Mesenchymal stem cell (in vitro differentiated cells and primary cell): ENCODE results near the gene GHRHR.

Source experiments
- DNase-seq: peaks from one replicate; pipeline ENCODE4 v3.0.0-alpha.2; 2013
- H2AFZ ChIP-seq: one replicate; pipeline ENCODE4 v1.6.1; 2013; ENCODE audit warnings: low read depth, mild to moderate bottlenecking, control low read depth, inconsistent platforms, low read length, moderate library complexity
- H2AK5ac ChIP-seq: 2 replicates; pipeline ENCODE4 v1.6.1; 2013; ENCODE audit warnings: low read length, moderate library complexity, mild to moderate bottlenecking, inconsistent platforms; ENCODE audit not compliant: severe bottlenecking
- H2BK120ac ChIP-seq: one replicate; pipeline ENCODE4 v1.6.1; 2013; ENCODE audit warnings: low read depth, mild to moderate bottlenecking, inconsistent platforms, low read length, moderate library complexity
- H2BK12ac ChIP-seq, 2 experiments: one replicate each; pipeline ENCODE4 v1.6.1; 2013; ENCODE audit warnings: inconsistent platforms in 2 of 2, low read length in 2 of 2, mild to moderate bottlenecking in 2 of 2, moderate library complexity in 2 of 2, control low read depth in 1 of 2
- H2BK15ac ChIP-seq: one replicate; pipeline ENCODE4 v1.6.1; 2013; ENCODE audit warnings: mild to moderate bottlenecking, low read depth, inconsistent platforms; ENCODE audit not compliant: poor library complexity, severe bottlenecking
- H2BK5ac ChIP-seq: 2 replicates; pipeline ENCODE4 v1.6.1; 2013; ENCODE audit warnings: low read depth, mild to moderate bottlenecking, low read length, control low read depth, inconsistent platforms; ENCODE audit not compliant: poor library complexity, severe bottlenecking
- H3K14ac ChIP-seq, 2 experiments: one replicate each; pipeline ENCODE4 v1.6.1; 2013; ENCODE audit warnings: inconsistent platforms in 2 of 2, low read length in 2 of 2, control low read depth in 1 of 2, mild to moderate bottlenecking in 1 of 2, moderate library complexity in 1 of 2
- H3K18ac ChIP-seq, 2 experiments: one replicate each; pipeline ENCODE4 v1.6.1; 2013; ENCODE audit warnings: inconsistent platforms in 2 of 2, low read length in 2 of 2, control low read depth in 1 of 2, low read depth in 1 of 2, mild to moderate bottlenecking in 1 of 2
- H3K23ac ChIP-seq, 2 experiments: one replicate each; pipeline ENCODE4 v1.6.1; 2013; ENCODE audit warnings: inconsistent platforms in 2 of 2, low read length in 2 of 2, mild to moderate bottlenecking in 2 of 2, moderate library complexity in 2 of 2, control low read depth in 1 of 2
- H3K27ac ChIP-seq: 2 replicates; pipeline ENCODE4 v1.5.1; 2013; ENCODE audit warnings: mild to moderate bottlenecking, moderate library complexity, low read length, control low read depth, inconsistent platforms; ENCODE audit not compliant: poor library complexity, severe bottlenecking
- H3K27me3 ChIP-seq, 2 experiments: 2 replicates each; pipeline versions ENCODE4 v1.6.1 to v1.7.0; 2013; ENCODE audit warnings: low read length in 2 of 2, mild to moderate bottlenecking in 2 of 2, moderate library complexity in 2 of 2, control low read depth in 1 of 2, inconsistent platforms in 1 of 2; ENCODE audit not compliant: control insufficient read depth in 1 of 2, insufficient read depth in 1 of 2
- H3K36me3 ChIP-seq, 2 experiments: 2 replicates each; pipeline versions ENCODE4 v1.6.1 to v1.7.0; 2013; ENCODE audit warnings: low read length in 2 of 2, control low read depth in 1 of 2, inconsistent platforms in 1 of 2, low read depth in 1 of 2, mild to moderate bottlenecking in 1 of 2; ENCODE audit not compliant: insufficient read depth in 2 of 2, control insufficient read depth in 1 of 2
- H3K4ac ChIP-seq, 2 experiments: one replicate each; pipeline ENCODE4 v1.6.1; 2013; ENCODE audit warnings: inconsistent platforms in 2 of 2, low read length in 2 of 2, mild to moderate bottlenecking in 2 of 2, moderate library complexity in 2 of 2, control low read depth in 1 of 2, low read depth in 1 of 2
- H3K4me1 ChIP-seq: 2 replicates; pipeline ENCODE4 v1.6.1; 2013; ENCODE audit warnings: low read depth, low read length, control low read depth; ENCODE audit not compliant: control insufficient read depth, insufficient read depth
- H3K4me2 ChIP-seq: 2 replicates; pipeline ENCODE4 v1.6.1; 2013; ENCODE audit warnings: low read length, mild to moderate bottlenecking, inconsistent platforms; ENCODE audit not compliant: poor library complexity, severe bottlenecking
- H3K4me3 ChIP-seq, 2 experiments: 2 replicates each; pipeline versions ENCODE4 v1.5.1 to v1.7.0; 2013; ENCODE audit warnings: low read length in 2 of 2, mild to moderate bottlenecking in 2 of 2, control low read depth in 1 of 2, low read depth in 1 of 2; ENCODE audit not compliant: insufficient read depth in 1 of 2
- H3K79me1 ChIP-seq: replicated peaks from 2 replicates; pipeline ENCODE4 v1.6.1; 2013; ENCODE audit warnings: mild to moderate bottlenecking, control low read depth, low read length, inconsistent platforms; ENCODE audit not compliant: poor library complexity, severe bottlenecking
- H3K9ac ChIP-seq: 2 replicates; pipeline ENCODE4 v1.7.0; 2013; ENCODE audit warnings: mild to moderate bottlenecking, low read length, moderate library complexity
- H3K9me3 ChIP-seq: 2 replicates; pipeline ENCODE4 v1.7.0; 2013; ENCODE audit warnings: mild to moderate bottlenecking, low read length; ENCODE audit not compliant: control insufficient read depth
- H4K8ac ChIP-seq: one replicate; pipeline ENCODE4 v1.6.1; 2013; ENCODE audit warnings: inconsistent platforms, mild to moderate bottlenecking, low read length, moderate library complexity
- H4K91ac ChIP-seq: one replicate; pipeline ENCODE4 v1.6.1; 2013; ENCODE audit warnings: mild to moderate bottlenecking, low read length, inconsistent platforms
- WGBS: methylation state at CpG from one replicate; pipeline ENCODE4 v1.1.7; 2013; ENCODE audit warnings: mixed read lengths; 5-methylcytosine and 5-hydroxymethylcytosine counted together

GHRHR gene

DNA sequence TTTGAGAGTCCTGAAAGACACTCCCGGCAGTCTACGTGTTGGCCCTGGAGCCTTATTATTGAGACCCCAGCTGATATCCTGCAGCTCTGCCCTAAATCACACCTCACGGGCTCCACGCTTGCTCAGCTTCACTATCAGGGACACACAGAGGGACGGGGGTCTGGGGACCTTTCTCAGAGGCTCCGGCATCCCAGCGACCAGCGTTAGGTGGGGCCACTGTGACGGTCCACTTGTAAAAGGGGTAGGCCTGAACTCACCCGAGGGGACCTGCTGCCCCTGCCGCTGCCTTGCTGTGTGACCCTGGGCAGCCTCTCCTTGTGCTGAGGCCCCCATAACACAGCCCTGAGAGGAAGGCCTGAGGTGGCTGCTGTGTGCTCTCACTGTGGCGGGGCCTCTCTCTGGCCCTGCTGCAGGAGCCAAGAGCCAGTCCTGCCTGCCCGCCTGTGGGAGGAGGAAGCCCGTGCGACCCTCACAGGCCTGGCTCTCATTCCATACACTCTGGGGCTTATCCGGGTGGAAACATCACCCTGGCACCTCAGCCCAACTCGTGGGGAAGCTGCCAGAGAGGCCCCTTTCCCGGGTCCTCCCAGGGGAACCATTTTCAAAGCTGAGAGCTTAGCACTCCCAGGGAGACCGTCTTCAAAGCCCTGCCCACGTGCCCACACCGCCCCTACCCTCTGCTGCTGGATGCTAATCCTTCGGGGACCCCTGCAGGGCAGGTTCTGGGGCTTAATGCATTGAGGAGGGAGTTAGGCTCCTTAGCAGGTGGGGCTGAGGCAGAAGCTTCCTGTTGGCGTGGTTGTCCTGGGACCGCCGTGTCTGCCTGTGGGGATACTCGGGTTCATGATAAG, 30.4 kb upstream of the GHRHR start:
- peaks cover 48% of the 10 kb centered on the region for H3K4me1 ChIP-seq
- peak overlapping the region in 1 of 2 experiments; percentile 23 for H2BK12ac ChIP-seq
- peak overlapping the region; percentile 70 for H2BK15ac ChIP-seq
- no peak overlapping the region for H2AFZ ChIP-seq
- no peak overlapping the region for H2BK120ac ChIP-seq
- no peak overlapping the region for H3K23ac ChIP-seq
- peaks cover 0 to 7% of the 10 kb centered on the region in 2 experiments for H3K27me3 ChIP-seq
- H3K18ac ChIP-seq: peak overlapping the region in 1 of 2 experiments; percentile 41
- peak overlapping the region; percentile 100 for H3K27ac ChIP-seq
- no peak overlapping the region for H3K4me3 ChIP-seq
- no peaks in the 10 kb centered on the region for H3K9me3 ChIP-seq
- H3K36me3 ChIP-seq: no peaks in the 10 kb centered on the region
- no peak overlapping the region for H4K91ac ChIP-seq
- peak overlapping the region; percentile 81 for H2BK5ac ChIP-seq
- peak overlapping the region; percentile 96 for H2AK5ac ChIP-seq
- no peak overlapping the region for H3K4ac ChIP-seq
- no peak overlapping the region for H3K14ac ChIP-seq
- H3K9ac ChIP-seq: no peak overlapping the region
- H3K4me2 ChIP-seq: no peak overlapping the region
- no peaks in the 10 kb centered on the region for H3K79me1 ChIP-seq
- no peak for DNase-seq
- H4K8ac ChIP-seq: no peak overlapping the region
- WGBS: 80% methylated on average over 26 of the region's 26 CpGs

DNA sequence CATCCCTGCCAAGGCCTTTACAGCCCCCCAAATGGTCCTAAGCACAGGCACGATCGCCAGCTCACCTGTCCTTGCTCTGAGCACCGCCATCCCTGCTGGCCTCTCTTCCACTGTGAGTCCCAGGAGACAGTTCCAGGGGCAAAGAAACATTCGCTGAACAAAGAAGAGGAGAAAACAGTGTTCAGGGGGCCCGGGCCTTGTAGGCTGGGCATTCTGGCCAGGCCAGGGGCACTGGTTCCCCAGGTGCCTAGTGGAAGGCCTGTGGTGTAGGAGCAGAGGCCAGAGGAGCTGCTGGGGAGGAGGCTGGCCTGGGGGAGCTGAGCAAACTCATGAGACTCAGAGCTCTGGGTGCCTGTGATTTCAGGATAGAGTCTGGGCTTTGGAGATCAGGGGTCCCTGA, 29.5 kb upstream of the GHRHR start:
- WGBS: 88% methylated on average over 5 of the region's 5 CpGs
- Histone ChIP-seq H3K23ac (no peak overlapping the region), H3K9ac (no peak overlapping the region), H4K91ac (no peak overlapping the region), H2AK5ac (peak overlapping the region; percentile 68), H3K4me3 (no peak overlapping the region), H2BK120ac (no peak overlapping the region), H3K36me3 (no peaks in the 10 kb centered on the region), H3K27me3 (peaks cover 0 to 7% of the 10 kb centered on the region in 2 experiments), H2BK15ac (no peak overlapping the region), H2BK5ac (no peak overlapping the region), H3K27ac (no peak overlapping the region), H3K14ac (no peak overlapping the region), H4K8ac (no peak overlapping the region), H3K9me3 (no peaks in the 10 kb centered on the region), H3K4me2 (no peak overlapping the region), H2AFZ (no peak overlapping the region), H3K4ac (no peak overlapping the region), H3K79me1 (no peaks in the 10 kb centered on the region), H3K18ac (peak overlapping the region in 1 of 2 experiments; percentile 11), H3K4me1 (peaks cover 46% of the 10 kb centered on the region), H2BK12ac (no peak overlapping the region)
- no peak for DNase-seq

DNA sequence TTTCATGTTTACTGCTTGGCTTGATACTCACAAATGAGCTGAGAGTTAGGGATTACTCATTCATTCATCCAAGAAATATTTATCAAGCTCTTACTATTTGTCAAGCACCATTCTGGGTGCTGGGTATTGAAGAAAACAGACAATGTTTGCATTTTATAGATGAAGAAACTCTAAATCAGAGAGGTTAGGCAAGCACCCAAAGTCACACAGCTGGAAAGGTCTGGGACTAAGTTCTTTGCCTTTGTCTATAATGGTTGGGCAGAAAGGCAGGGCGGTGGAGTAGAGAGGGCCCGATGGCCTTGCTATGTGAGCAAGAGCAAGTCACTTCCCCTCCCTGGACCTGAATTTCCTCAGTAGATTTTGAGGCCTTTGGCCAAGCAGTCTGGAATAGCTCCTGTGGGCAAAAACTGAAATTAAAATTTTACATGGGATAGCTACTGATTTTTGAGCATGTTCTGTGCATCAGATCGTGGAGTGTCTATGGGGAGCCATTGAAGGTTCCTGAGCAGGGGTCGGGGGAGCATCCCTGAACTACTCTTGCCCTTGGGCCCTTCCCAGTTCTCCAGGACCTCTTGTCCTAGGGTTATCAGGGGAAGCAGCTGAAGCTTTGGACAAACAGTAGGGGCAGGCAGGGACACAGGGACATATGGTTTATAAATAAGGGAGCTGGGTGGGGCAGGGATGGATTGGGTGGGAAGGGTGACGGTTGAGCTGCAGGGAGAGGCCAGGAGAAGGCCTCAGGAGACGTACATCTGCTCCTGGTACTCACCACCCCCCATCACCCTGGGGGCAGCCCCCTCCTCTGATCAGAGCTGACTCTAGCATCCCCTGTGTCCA, 28.8 kb upstream of the GHRHR start:
- H3K27me3 ChIP-seq: peaks cover 0 to 10% of the 10 kb centered on the region in 2 experiments
- no peak overlapping the region for H4K91ac ChIP-seq
- no peak overlapping the region for H3K4me2 ChIP-seq
- WGBS: 93% methylated on average over 5 of the region's 6 CpGs
- no peak overlapping the region for H3K18ac ChIP-seq
- H3K14ac ChIP-seq: no peak overlapping the region
- peak overlapping the region; percentile 97 for H2AK5ac ChIP-seq
- no peaks in the 10 kb centered on the region for H3K9me3 ChIP-seq
- H3K9ac ChIP-seq: no peak overlapping the region
- peaks cover 42% of the 10 kb centered on the region for H3K4me1 ChIP-seq
- no peak overlapping the region for H4K8ac ChIP-seq
- no peak overlapping the region for H3K4me3 ChIP-seq
- H3K36me3 ChIP-seq: no peaks in the 10 kb centered on the region
- H2BK12ac ChIP-seq: no peak overlapping the region
- no peak overlapping the region for H2AFZ ChIP-seq
- H2BK5ac ChIP-seq: no peak overlapping the region
- no peak overlapping the region for H2BK120ac ChIP-seq
- H3K23ac ChIP-seq: no peak overlapping the region
- H3K27ac ChIP-seq: no peak overlapping the region
- no peaks in the 10 kb centered on the region for H3K79me1 ChIP-seq
- no peak for DNase-seq
- H3K4ac ChIP-seq: no peak overlapping the region
- H2BK15ac ChIP-seq: no peak overlapping the region

DNA sequence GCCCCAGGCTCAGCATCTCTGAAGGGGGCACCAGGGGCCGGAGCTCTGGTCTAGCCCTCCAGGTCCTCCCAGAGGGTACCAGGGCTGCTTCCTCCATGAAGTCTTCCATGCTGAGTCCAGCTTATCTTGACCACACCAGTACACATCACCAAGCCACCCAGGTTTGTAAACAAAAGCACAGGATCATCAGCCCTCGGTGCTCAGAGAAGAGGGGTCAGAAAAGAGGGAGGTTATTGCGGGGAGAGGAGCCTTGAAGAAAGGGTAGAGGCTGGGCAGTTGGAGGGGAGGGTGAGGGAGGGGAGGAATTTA, 28.2 kb upstream of the GHRHR start:
- Histone ChIP-seq H3K79me1 (no peaks in the 10 kb centered on the region), H2AFZ (no peak overlapping the region), H3K36me3 (no peaks in the 10 kb centered on the region), H2BK15ac (peak overlapping the region; percentile 8), H3K4me1 (peaks cover 42% of the 10 kb centered on the region), H2BK5ac (peak overlapping the region; percentile 3), H3K23ac (no peak overlapping the region), H3K4me2 (no peak overlapping the region), H3K4ac (no peak overlapping the region), H2BK120ac (no peak overlapping the region), H2BK12ac (no peak overlapping the region), H3K27ac (no peak overlapping the region), H3K9ac (no peak overlapping the region), H4K91ac (no peak overlapping the region), H4K8ac (no peak overlapping the region), H3K4me3 (no peak overlapping the region), H3K14ac (no peak overlapping the region), H3K27me3 (peaks cover 2 to 16% of the 10 kb centered on the region in 2 experiments), H3K18ac (no peak overlapping the region), H2AK5ac (peak overlapping the region; percentile 97), H3K9me3 (no peaks in the 10 kb centered on the region)
- 79% methylated on average over 3 of the region's 3 CpGs for WGBS
- no peak for DNase-seq
